Liver (tissue), 3 donors: ENCODE data around the gene SASH3.

Experiments
- CTCF ChIP-seq: fragments of 150-350 bp; IDR thresholded peaks from 2 replicates; pipeline ENCODE4 v1.5.1; 2017; ENCODE audit warnings: improper control_type of control experiment, low read depth, low read length; ENCODE audit not compliant: missing input control
- FOXA1 ChIP-seq: IDR thresholded peaks from 2 replicates; pipeline ENCODE4 v1.6.1; 2016; ENCODE audit warnings: antibody characterized with exemption
- GABPA ChIP-seq, 2 donors: IDR thresholded peaks in 1 of 2; conservative IDR thresholded peaks in 1 of 2; 2 replicates each; pipeline ENCODE4 v1.6.1; 2016; ENCODE audit warnings: antibody characterized with exemption in 2 of 2, mild to moderate bottlenecking in 1 of 2, moderate library complexity in 1 of 2
- NR2F2 ChIP-seq: IDR thresholded peaks from 2 replicates; pipeline ENCODE4 v1.6.1; 2016; ENCODE audit warnings: antibody characterized with exemption
- donor health status: healthy.
- donor health status: healthy.

DNA sequence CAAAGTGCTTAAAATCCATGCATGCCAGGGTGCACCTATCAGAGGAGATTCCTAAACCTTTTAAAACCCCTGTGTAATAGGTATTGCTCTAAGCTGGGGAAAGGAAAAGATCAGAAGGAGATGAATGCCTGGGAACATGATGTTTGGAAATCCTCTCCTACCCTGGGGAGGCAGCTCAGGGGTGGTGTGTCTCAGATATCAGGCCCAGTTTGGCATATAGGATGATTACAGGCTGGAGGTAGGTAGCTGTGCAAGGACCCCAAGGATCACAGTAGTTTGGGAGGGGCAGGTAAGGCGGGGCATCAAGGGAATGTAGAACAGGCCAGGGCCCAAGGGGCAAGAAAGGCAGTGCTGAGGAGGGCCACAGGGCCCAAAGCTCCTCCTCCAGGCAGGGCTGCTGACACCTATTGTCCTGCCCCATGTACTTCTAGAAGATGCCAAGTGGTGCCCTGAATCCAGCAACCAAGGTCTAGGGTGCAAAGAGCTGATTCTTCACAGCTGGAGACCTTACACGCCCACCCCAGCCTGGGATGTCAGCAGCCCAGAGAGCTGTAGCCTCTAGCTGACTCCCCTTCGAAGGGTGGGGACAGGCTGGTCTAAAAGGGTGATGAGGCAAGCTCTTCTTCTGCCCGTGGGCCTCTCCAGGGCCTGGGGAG, 17.6 kb downstream of the SASH3 start:
- TF ChIP-seq GABPA (IDR thresholded peaks at IDR 0.05 in 1 of 2, conservative IDR thresholded peaks at IDR 0.05 in 1 of 2) (no peak), NR2F2 (no peak), CTCF (no peak), FOXA1 (no peak)
